Activated T-helper 17 cell treated with anti-CD3 and anti-CD28 coated beads, Interleukin-2, amount 50 U/mL, for 72 hours (primary cell): Measurements from ENCODE around the gene SGK1. TPM values are rescaled to one million over a fixed set of nuclear protein-coding genes. Genes with fewer than 3 reads are reported as not detected.

ENCODE experiments used
- ATAC-seq: fragments of 150-1000 bp; cut with Tn5 transposase; replicated peaks from 2 replicates; pipeline ENCODE4 v1.10.0; 2021; ENCODE audit warnings: mild to moderate bottlenecking, moderate library complexity
- H3K27ac Mint-ChIP-seq: one replicate; pipeline ENCODE4 v1.8.0; 2022; ENCODE audit warnings: mixed read lengths
- H3K27me3 Mint-ChIP-seq: one replicate; pipeline ENCODE4 v1.8.0; 2022; ENCODE audit warnings: mixed read lengths
- H3K36me3 Mint-ChIP-seq: one replicate; pipeline ENCODE4 v1.8.0; 2022; ENCODE audit warnings: low read depth, mild to moderate bottlenecking, mixed read lengths
- H3K4me1 Mint-ChIP-seq: one replicate; pipeline ENCODE4 v1.8.0; 2022; ENCODE audit warnings: mixed read lengths
- H3K4me3 Mint-ChIP-seq: one replicate; pipeline ENCODE4 v1.8.0; 2022; ENCODE audit warnings: mild to moderate bottlenecking, mixed read lengths
- H3K9me3 Mint-ChIP-seq: one replicate; pipeline ENCODE4 v1.8.0; 2022; ENCODE audit warnings: mixed read lengths
- total RNA-seq, 2 donors: library from RNA; stranded (reverse); gene quantifications; one replicate each; pipeline ENCODE4 v1.2.3, GENCODE V29; 2022

The SGK1 gene
- total RNA-seq, 2 donors from 2014 or later, result 29.7 to 51.5 TPM

GRCh38 chr6:134168590-134169208 is 149.2 kb downstream of the SGK1 start:
- ATAC-seq, result no peak
- no peak overlapping the region for H3K27ac Mint-ChIP-seq
- no peaks in the 10 kb centered on the region for H3K27me3 Mint-ChIP-seq
- no peak overlapping the region for H3K4me3 Mint-ChIP-seq
- peaks cover 21% of the 10 kb centered on the region for H3K4me1 Mint-ChIP-seq
- H3K9me3 Mint-ChIP-seq, result no peaks in the 10 kb centered on the region
- peaks cover 63% of the 10 kb centered on the region for H3K36me3 Mint-ChIP-seq

GRCh38 chr6:134166511-134167261 is 151.2 kb downstream of the SGK1 start:
- Mint-ChIP-seq H3K4me3 (no peak overlapping the region), H3K27me3 (no peaks in the 10 kb centered on the region), H3K36me3 (peaks cover 43% of the 10 kb centered on the region), H3K4me1 (peaks cover 11% of the 10 kb centered on the region), H3K27ac (no peak overlapping the region), H3K9me3 (no peaks in the 10 kb centered on the region)
- ATAC-seq, result no peak

GRCh38 chr6:134165561-134166201 is 152.2 kb downstream of the SGK1 start:
- Mint-ChIP-seq H3K4me3 (no peak overlapping the region), H3K27ac (no peak overlapping the region), H3K27me3 (no peaks in the 10 kb centered on the region), H3K36me3 (peaks cover 33% of the 10 kb centered on the region), H3K9me3 (no peaks in the 10 kb centered on the region), H3K4me1 (peaks cover 1% of the 10 kb centered on the region)
- ATAC-seq, result no peak

GRCh38 chr6:134164300-134164699 is 153.6 kb downstream of the SGK1 start:
- no peak for ATAC-seq
- H3K27me3 Mint-ChIP-seq, result no peaks in the 10 kb centered on the region
- H3K4me3 Mint-ChIP-seq, result no peak overlapping the region
- H3K4me1 Mint-ChIP-seq, result no peaks in the 10 kb centered on the region
- H3K27ac Mint-ChIP-seq, result no peak overlapping the region
- H3K9me3 Mint-ChIP-seq, result no peaks in the 10 kb centered on the region
- peaks cover 19% of the 10 kb centered on the region for H3K36me3 Mint-ChIP-seq

- H3K4me3 Mint-ChIP-seq, result no peak overlapping the region
- peaks cover 5% of the 10 kb centered on the region for H3K36me3 Mint-ChIP-seq
- H3K27me3 Mint-ChIP-seq, result no peaks in the 10 kb centered on the region
- ATAC-seq, result no peak
- H3K27ac Mint-ChIP-seq, result no peak overlapping the region
- no peaks in the 10 kb centered on the region for H3K9me3 Mint-ChIP-seq
- no peaks in the 10 kb centered on the region for H3K4me1 Mint-ChIP-seq
Observed at GRCh38 chr6:134162932-134163331, 155.0 kb downstream of the SGK1 start.

- Mint-ChIP-seq H3K4me1 (no peaks in the 10 kb centered on the region), H3K27me3 (no peaks in the 10 kb centered on the region), H3K9me3 (no peaks in the 10 kb centered on the region), H3K36me3 (no peaks in the 10 kb centered on the region), H3K4me3 (no peak overlapping the region), H3K27ac (no peak overlapping the region)
- no peak for ATAC-seq
Observed at GRCh38 chr6:134161041-134161440, 156.9 kb downstream of the SGK1 start.

GRCh38 chr6:134152767-134153485 is 165.0 kb downstream of the SGK1 start:
- no peaks in the 10 kb centered on the region for H3K4me1 Mint-ChIP-seq
- no peaks in the 10 kb centered on the region for H3K27me3 Mint-ChIP-seq
- no peaks in the 10 kb centered on the region for H3K9me3 Mint-ChIP-seq
- ATAC-seq, result no peak
- H3K27ac Mint-ChIP-seq, result no peak overlapping the region
- H3K4me3 Mint-ChIP-seq, result no peak overlapping the region
- H3K36me3 Mint-ChIP-seq, result no peaks in the 10 kb centered on the region

- ATAC-seq, result no peak
- no peak overlapping the region for H3K4me3 Mint-ChIP-seq
- no peak overlapping the region for H3K27ac Mint-ChIP-seq
- no peaks in the 10 kb centered on the region for H3K27me3 Mint-ChIP-seq
- H3K9me3 Mint-ChIP-seq, result no peaks in the 10 kb centered on the region
- no peaks in the 10 kb centered on the region for H3K4me1 Mint-ChIP-seq
- H3K36me3 Mint-ChIP-seq, result no peaks in the 10 kb centered on the region
Observed at GRCh38 chr6:134148566-134148965, 169.3 kb downstream of the SGK1 start.

GRCh38 chr6:134147034-134147533 is 170.8 kb downstream of the SGK1 start:
- no peaks in the 10 kb centered on the region for H3K4me1 Mint-ChIP-seq
- peak; percentile 29 for ATAC-seq
- no peaks in the 10 kb centered on the region for H3K27me3 Mint-ChIP-seq
- no peaks in the 10 kb centered on the region for H3K9me3 Mint-ChIP-seq
- H3K4me3 Mint-ChIP-seq, result no peak overlapping the region
- no peaks in the 10 kb centered on the region for H3K36me3 Mint-ChIP-seq
- H3K27ac Mint-ChIP-seq, result no peak overlapping the region

GRCh38 chr6:134146268-134147033 is 171.5 kb downstream of the SGK1 start:
- no peaks in the 10 kb centered on the region for H3K9me3 Mint-ChIP-seq
- ATAC-seq, result no peak
- H3K4me1 Mint-ChIP-seq, result no peaks in the 10 kb centered on the region
- H3K4me3 Mint-ChIP-seq, result no peak overlapping the region
- H3K27ac Mint-ChIP-seq, result no peak overlapping the region
- no peaks in the 10 kb centered on the region for H3K36me3 Mint-ChIP-seq
- no peaks in the 10 kb centered on the region for H3K27me3 Mint-ChIP-seq

- Mint-ChIP-seq H3K4me3 (no peak overlapping the region), H3K4me1 (no peaks in the 10 kb centered on the region), H3K27ac (no peak overlapping the region), H3K36me3 (no peaks in the 10 kb centered on the region), H3K9me3 (no peaks in the 10 kb centered on the region), H3K27me3 (no peaks in the 10 kb centered on the region)
- ATAC-seq, result no peak
Observed at GRCh38 chr6:134145786-134146185, 172.1 kb downstream of the SGK1 start.

GRCh38 chr6:134138226-134138975 is 179.5 kb downstream of the SGK1 start:
- no peak for ATAC-seq
- no peaks in the 10 kb centered on the region for H3K4me1 Mint-ChIP-seq

GRCh38 chr6:134134654-134135053 is 183.3 kb downstream of the SGK1 start:
- ATAC-seq, result no peak
- Mint-ChIP-seq H3K36me3 (no peaks in the 10 kb centered on the region), H3K27ac (no peak overlapping the region), H3K4me3 (no peak overlapping the region), H3K9me3 (peaks cover 4% of the 10 kb centered on the region), H3K27me3 (peaks cover 7% of the 10 kb centered on the region), H3K4me1 (no peaks in the 10 kb centered on the region)

More at GRCh38 chr6:134138226-134138975, 179.5 kb downstream of the SGK1 start:
- Mint-ChIP-seq H3K36me3 (no peaks in the 10 kb centered on the region), H3K27me3 (peaks cover 4% of the 10 kb centered on the region), H3K9me3 (no peaks in the 10 kb centered on the region), H3K27ac (no peak overlapping the region), H3K4me3 (no peak overlapping the region)
